ENCODE results near the gene PDCD1LG2.

DNA sequence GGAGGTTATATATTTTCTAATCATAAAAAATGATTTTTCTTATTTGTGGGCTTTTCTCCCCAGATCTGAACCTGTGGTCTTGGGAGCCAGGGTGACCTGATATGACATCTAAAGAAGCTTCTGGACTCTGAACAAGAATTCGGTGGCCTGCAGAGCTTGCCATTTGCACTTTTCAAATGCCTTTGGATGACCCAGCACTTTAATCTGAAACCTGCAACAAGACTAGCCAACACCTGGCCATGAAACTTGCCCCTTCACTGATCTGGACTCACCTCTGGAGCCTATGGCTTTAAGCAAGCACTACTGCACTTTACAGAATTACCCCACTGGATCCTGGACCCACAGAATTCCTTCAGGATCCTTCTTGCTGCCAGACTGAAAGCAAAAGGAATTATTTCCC lies 59.6 kb downstream of the PDCD1LG2 start:
- TF ChIP-seq EP300 (IDR thresholded peaks at IDR 0.05; ENCODE audit: low read depth): no peak
- TF ChIP-seq, protein P1, sequence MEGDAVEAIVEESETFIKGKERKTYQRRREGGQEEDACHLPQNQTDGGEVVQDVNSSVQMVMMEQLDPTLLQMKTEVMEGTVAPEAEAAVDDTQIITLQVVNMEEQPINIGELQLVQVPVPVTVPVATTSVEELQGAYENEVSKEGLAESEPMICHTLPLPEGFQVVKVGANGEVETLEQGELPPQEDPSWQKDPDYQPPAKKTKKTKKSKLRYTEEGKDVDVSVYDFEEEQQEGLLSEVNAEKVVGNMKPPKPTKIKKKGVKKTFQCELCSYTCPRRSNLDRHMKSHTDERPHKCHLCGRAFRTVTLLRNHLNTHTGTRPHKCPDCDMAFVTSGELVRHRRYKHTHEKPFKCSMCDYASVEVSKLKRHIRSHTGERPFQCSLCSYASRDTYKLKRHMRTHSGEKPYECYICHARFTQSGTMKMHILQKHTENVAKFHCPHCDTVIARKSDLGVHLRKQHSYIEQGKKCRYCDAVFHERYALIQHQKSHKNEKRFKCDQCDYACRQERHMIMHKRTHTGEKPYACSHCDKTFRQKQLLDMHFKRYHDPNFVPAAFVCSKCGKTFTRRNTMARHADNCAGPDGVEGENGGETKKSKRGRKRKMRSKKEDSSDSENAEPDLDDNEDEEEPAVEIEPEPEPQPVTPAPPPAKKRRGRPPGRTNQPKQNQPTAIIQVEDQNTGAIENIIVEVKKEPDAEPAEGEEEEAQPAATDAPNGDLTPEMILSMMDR (IDR thresholded peaks at IDR 0.05): no peak
- TF ChIP-seq POLR2AphosphoS5 (IDR thresholded peaks at IDR 0.05): no peak
- no peak for TF ChIP-seq POLR2A (IDR thresholded peaks at IDR 0.05)
